ENCODE results near the gene TPCN2.

DNA sequence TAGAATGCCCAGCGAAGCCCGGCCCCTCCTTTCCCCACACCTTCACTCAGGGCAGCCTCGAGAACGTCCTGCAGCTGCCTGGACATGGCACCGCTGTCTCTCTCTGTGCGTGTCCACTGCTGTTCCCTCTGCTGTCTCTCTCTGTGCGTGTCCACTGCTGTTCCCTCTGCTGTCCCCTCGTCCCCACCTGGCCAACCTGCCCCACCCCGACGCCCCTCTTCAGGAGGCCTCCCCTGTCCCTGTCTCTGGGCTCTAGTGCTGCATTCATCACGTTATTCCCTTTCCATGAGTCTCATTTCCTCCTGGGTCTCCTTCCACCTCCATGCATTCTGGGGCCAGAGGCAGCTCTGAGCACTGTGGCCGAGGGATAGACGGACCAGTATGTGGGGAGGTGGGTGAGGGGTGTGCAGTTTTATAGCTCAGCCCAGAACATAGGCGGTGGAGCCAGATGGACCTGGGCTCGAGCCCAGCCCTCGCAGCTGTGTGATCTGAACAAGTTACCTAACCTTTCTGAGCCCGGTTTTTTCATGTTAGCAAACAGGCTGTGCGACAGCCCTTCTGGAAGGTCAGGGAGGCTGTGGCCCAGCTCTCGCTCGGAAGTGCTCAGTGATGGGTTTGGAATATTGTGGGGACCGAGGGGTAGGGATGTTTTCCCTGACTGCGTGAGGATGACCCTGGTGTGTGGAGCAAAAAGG, 65.1 kb downstream of the TPCN2 start:
- TF ChIP-seq POLR2A (IDR thresholded peaks at IDR 0.05; ENCODE audit: low read depth) = no peak
- TF ChIP-seq, protein P1, sequence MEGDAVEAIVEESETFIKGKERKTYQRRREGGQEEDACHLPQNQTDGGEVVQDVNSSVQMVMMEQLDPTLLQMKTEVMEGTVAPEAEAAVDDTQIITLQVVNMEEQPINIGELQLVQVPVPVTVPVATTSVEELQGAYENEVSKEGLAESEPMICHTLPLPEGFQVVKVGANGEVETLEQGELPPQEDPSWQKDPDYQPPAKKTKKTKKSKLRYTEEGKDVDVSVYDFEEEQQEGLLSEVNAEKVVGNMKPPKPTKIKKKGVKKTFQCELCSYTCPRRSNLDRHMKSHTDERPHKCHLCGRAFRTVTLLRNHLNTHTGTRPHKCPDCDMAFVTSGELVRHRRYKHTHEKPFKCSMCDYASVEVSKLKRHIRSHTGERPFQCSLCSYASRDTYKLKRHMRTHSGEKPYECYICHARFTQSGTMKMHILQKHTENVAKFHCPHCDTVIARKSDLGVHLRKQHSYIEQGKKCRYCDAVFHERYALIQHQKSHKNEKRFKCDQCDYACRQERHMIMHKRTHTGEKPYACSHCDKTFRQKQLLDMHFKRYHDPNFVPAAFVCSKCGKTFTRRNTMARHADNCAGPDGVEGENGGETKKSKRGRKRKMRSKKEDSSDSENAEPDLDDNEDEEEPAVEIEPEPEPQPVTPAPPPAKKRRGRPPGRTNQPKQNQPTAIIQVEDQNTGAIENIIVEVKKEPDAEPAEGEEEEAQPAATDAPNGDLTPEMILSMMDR (IDR thresholded peaks at IDR 0.05) = no peak

All from esophagus muscularis mucosa (tissue), 3 donors.